ENCODE data around the gene FAM156B. TPM values are rescaled to one million over a fixed set of nuclear protein-coding genes. Genes with fewer than 3 reads are reported as not detected.
"Not testable (repeated sequence)": the region's sequence is repeated elsewhere in the genome, so short reads cannot be mapped to it uniquely, and the experiment has no call there.

FAM156B gene
- 10 to 100 TPM; 24.7 to 63.6 (median 31.8) TPM for total RNA-seq

DNA sequence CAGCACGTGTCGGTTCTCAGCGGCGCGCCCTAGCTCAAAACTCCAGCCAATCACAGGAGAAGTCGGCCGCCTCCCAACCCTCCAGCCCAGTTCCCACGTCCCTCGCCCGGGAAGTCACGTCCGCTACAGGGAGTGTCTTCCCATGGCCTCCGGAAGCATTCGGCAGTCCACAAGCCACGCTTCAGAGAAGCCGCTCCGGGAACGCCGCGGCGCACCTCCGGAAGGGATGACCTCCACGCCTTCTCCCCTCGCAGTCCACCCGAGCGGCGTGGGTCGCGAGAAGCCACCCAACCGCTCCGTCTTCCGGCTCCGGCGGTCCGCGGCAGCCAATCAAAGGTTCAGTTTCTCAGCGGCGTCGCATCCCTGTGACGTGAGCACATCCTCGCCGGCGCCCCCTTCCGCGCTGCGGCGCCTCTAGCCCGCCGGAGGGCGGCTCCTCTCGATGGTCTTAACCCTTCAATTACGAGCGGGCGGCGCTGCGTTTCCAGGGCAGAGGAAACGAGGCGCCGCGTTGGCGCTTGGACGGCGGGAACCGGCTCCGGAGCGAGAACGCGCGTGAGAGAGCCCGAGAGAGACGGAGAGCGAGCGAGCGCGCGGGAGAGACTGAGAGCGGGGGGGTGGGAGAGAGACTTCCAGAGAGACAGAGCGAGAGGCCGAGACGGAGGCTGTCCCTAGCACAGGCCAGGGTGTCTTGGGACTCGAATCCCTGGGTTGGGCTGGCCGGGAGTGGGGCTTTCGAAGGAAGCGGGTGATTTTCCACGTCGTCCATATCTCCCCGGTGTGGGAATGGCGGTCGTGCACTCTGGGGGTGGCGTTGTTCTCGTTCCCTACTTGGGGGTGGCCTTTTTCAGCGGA lies at the start of gene FAM156B:
FAM156B (plus strand) TSS at position 476 of the 855 bp plus-strand sequence. CDS start 9,896 bp downstream, outside the sequence.
- H3K4me1 ChIP-seq; in situ Hi-C loops (cut with MboI; ENCODE audit: low pct_ligation_motif_present in 1 of 4, low pct_unique_long_range_greater_than_20kb in 1 of 4, low sequenced_read_pairs in 3 of 4); H3K27me3 ChIP-seq; intact Hi-C loops (cut with DNase I; ENCODE audit: low total_unique reads); H3K9me3 ChIP-seq; DNase-seq; H3K36me3 ChIP-seq; H3K4me3 ChIP-seq; H3K27ac ChIP-seq: not testable (repeated sequence)
- WGBS, 2 donors (ENCODE audit: low coverage in 1 of 2), result no CpG with 5 or more reads among the region's 92 CpGs

- H3K9me3 ChIP-seq, result no peaks in the 10 kb centered on the region
- TF ChIP-seq EP300 (IDR thresholded peaks at IDR 0.05; ENCODE audit: low read depth) (no peak), POLR2AphosphoS5 (IDR thresholded peaks at IDR 0.05) (no peak), POLR2A (IDR thresholded peaks at IDR 0.05) (no peak)
- TF ChIP-seq, protein P1, sequence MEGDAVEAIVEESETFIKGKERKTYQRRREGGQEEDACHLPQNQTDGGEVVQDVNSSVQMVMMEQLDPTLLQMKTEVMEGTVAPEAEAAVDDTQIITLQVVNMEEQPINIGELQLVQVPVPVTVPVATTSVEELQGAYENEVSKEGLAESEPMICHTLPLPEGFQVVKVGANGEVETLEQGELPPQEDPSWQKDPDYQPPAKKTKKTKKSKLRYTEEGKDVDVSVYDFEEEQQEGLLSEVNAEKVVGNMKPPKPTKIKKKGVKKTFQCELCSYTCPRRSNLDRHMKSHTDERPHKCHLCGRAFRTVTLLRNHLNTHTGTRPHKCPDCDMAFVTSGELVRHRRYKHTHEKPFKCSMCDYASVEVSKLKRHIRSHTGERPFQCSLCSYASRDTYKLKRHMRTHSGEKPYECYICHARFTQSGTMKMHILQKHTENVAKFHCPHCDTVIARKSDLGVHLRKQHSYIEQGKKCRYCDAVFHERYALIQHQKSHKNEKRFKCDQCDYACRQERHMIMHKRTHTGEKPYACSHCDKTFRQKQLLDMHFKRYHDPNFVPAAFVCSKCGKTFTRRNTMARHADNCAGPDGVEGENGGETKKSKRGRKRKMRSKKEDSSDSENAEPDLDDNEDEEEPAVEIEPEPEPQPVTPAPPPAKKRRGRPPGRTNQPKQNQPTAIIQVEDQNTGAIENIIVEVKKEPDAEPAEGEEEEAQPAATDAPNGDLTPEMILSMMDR (IDR thresholded peaks at IDR 0.05), result no peak
- no peak overlapping the region for H3K4me3 ChIP-seq
- in situ Hi-C loops (cut with MboI; ENCODE audit: low pct_ligation_motif_present in 1 of 4, low pct_unique_long_range_greater_than_20kb in 1 of 4, low sequenced_read_pairs in 3 of 4), result no loop called here
- 83% methylated on average over 9 of the region's 9 CpGs; no CpG with 5 or more reads in 1 of the 2 donors for WGBS, 2 donors (ENCODE audit: low coverage in 1 of 2)
- no peaks in the 10 kb centered on the region for H3K36me3 ChIP-seq
- no peaks in the 10 kb centered on the region for H3K27me3 ChIP-seq
- intact Hi-C loops (cut with DNase I; ENCODE audit: low total_unique reads), result no loop called here
- H3K4me1 ChIP-seq, result no peaks in the 10 kb centered on the region
- H3K27ac ChIP-seq, result no peak overlapping the region
- no peak for DNase-seq
Observed at GRCh38 chrX:52852110-52852860, 44.8 kb upstream of the FAM156B start.

- H3K4me1 ChIP-seq; H3K9me3 ChIP-seq; H3K4me3 ChIP-seq; intact Hi-C loops (cut with DNase I; ENCODE audit: low total_unique reads); H3K27me3 ChIP-seq; in situ Hi-C loops (cut with MboI; ENCODE audit: low pct_ligation_motif_present in 1 of 4, low pct_unique_long_range_greater_than_20kb in 1 of 4, low sequenced_read_pairs in 3 of 4); DNase-seq; H3K27ac ChIP-seq; H3K36me3 ChIP-seq: not testable (repeated sequence)
- WGBS, 2 donors (ENCODE audit: low coverage in 1 of 2), result 49 to 53% methylated on average over 2 to 4 of the region's 4 CpGs
Observed at GRCh38 chrX:52856991-52857525, 40.1 kb upstream of the FAM156B start.

DNA sequence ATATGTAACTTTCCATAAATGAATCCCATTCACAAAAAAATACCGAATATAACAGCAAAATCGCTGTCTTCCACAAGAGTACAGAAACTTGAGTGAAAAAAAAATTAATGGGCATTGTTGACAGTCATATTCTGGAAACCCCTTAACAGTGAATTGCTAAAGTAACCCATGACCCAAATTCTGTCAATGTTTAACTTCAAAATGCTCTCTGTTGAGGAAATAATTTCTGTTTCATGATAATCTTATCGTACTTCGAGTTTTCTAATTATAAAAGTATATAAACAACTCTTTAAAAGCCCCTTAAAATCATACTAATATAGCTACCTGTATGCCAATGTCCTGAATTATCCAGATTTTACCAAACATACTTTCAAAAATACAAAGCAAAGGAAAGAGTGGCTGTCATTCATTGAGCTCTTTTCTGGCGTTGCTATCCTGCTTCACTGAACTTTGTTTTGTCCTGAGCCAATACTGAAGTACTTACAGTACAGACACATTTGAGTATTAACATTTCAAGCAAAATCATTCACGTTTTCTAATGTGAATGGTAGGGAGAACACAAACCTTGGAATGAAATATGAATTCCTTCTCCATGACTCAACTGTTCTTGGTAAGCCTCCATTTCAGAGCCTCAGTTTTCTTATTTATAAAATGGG lies 31.7 kb upstream of the FAM156B start:
- H3K4me1 ChIP-seq, result no peaks in the 10 kb centered on the region
- H3K27me3 ChIP-seq, result no peaks in the 10 kb centered on the region
- in situ Hi-C loops (cut with MboI; ENCODE audit: low pct_ligation_motif_present in 1 of 4, low pct_unique_long_range_greater_than_20kb in 1 of 4, low sequenced_read_pairs in 3 of 4), result no loop called here
- H3K36me3 ChIP-seq, result no peaks in the 10 kb centered on the region
- no peaks in the 10 kb centered on the region for H3K9me3 ChIP-seq
- WGBS, 2 donors (ENCODE audit: low coverage in 1 of 2), result 36 to 48% methylated on average over 4 to 6 of the region's 6 CpGs
- H3K4me3 ChIP-seq, result no peak overlapping the region
- intact Hi-C loops (cut with DNase I; ENCODE audit: low total_unique reads), result no loop called here
- TF ChIP-seq, protein P1 (IDR thresholded peaks at IDR 0.05), result no peak
- TF ChIP-seq EP300 (IDR thresholded peaks at IDR 0.05; ENCODE audit: low read depth) (no peak), POLR2AphosphoS5 (IDR thresholded peaks at IDR 0.05) (no peak), POLR2A (IDR thresholded peaks at IDR 0.05) (no peak)
- no peak for DNase-seq
- H3K27ac ChIP-seq, result no peak overlapping the region

Measured in transverse colon (tissue), 4 donors.